ENCODE measurements around the gene NDUFS3.

Gene NDUFS3

GRCh38 chr11:47599902-47600301, 21.0 kb downstream of the NDUFS3 start:
- DNase-seq (ENCODE audit: insufficient read length, low spot score) = no peak
- TF ChIP-seq TAF1 (IDR thresholded peaks at IDR 0.05; ENCODE audit: low read depth, low read length) (no peak), SPI1 (IDR thresholded peaks at IDR 0.05; ENCODE audit: low read depth, low read length) (no peak), POU2F2 (IDR thresholded peaks at IDR 0.05; ENCODE audit: low read depth, low read length) (no peak), POLR2AphosphoS5 (IDR thresholded peaks at IDR 0.05; ENCODE audit: low read depth, low read length) (no peak), PAX5 (IDR thresholded peaks at IDR 0.05; ENCODE audit: insufficient read depth, low read length, severe bottlenecking) (no peak), POLR2A (IDR thresholded peaks at IDR 0.05; ENCODE audit: low read depth, low read length) (no peak)
- no peak for FAIRE-seq

GRCh38 chr11:47603295-47603694, 24.4 kb downstream of the NDUFS3 start:
- no peak for DNase-seq (ENCODE audit: insufficient read length, low spot score)
- no peak for FAIRE-seq
- no peak for TF ChIP-seq PAX5 (IDR thresholded peaks at IDR 0.05; ENCODE audit: insufficient read depth, low read length, severe bottlenecking)

GRCh38 chr11:47605921-47606320, 27.0 kb downstream of the NDUFS3 start:
- DNase-seq (ENCODE audit: insufficient read length, low spot score) (no peak), FAIRE-seq (no peak)
- TF ChIP-seq POLR2A (IDR thresholded peaks at IDR 0.05; ENCODE audit: low read depth, low read length) = no peak
- no peak for TF ChIP-seq PAX5 (IDR thresholded peaks at IDR 0.05; ENCODE audit: insufficient read depth, low read length, severe bottlenecking)
- TF ChIP-seq SPI1 (IDR thresholded peaks at IDR 0.05; ENCODE audit: low read depth, low read length) = no peak
- no peak for TF ChIP-seq TAF1 (IDR thresholded peaks at IDR 0.05; ENCODE audit: low read depth, low read length)
- no peak for TF ChIP-seq POLR2AphosphoS5 (IDR thresholded peaks at IDR 0.05; ENCODE audit: low read depth, low read length)
- no peak for TF ChIP-seq POU2F2 (IDR thresholded peaks at IDR 0.05; ENCODE audit: low read depth, low read length)

- TF ChIP-seq POU2F2 (IDR thresholded peaks at IDR 0.05; ENCODE audit: low read depth, low read length) (no peak), SPI1 (IDR thresholded peaks at IDR 0.05; ENCODE audit: low read depth, low read length) (no peak), POLR2A (IDR thresholded peaks at IDR 0.05; ENCODE audit: low read depth, low read length) (no peak), TAF1 (IDR thresholded peaks at IDR 0.05; ENCODE audit: low read depth, low read length) (no peak), PAX5 (IDR thresholded peaks at IDR 0.05; ENCODE audit: insufficient read depth, low read length, severe bottlenecking) (no peak)
- DNase-seq (ENCODE audit: insufficient read length, low spot score) = no peak
- no peak for FAIRE-seq
Observed at GRCh38 chr11:47606731-47607130, 27.9 kb downstream of the NDUFS3 start.

- TF ChIP-seq SPI1 (IDR thresholded peaks at IDR 0.05; ENCODE audit: low read depth, low read length) (no peak), PAX5 (IDR thresholded peaks at IDR 0.05; ENCODE audit: insufficient read depth, low read length, severe bottlenecking) (no peak), POLR2A (IDR thresholded peaks at IDR 0.05; ENCODE audit: low read depth, low read length) (no peak), TAF1 (IDR thresholded peaks at IDR 0.05; ENCODE audit: low read depth, low read length) (no peak), POU2F2 (IDR thresholded peaks at IDR 0.05; ENCODE audit: low read depth, low read length) (no peak), POLR2AphosphoS5 (IDR thresholded peaks at IDR 0.05; ENCODE audit: low read depth, low read length) (no peak)
- FAIRE-seq (no peak), DNase-seq (ENCODE audit: insufficient read length, low spot score) (no peak)
Observed at GRCh38 chr11:47607380-47607779, 28.5 kb downstream of the NDUFS3 start.

GRCh38 chr11:47609675-47610074, 30.8 kb downstream of the NDUFS3 start:
- no peak for FAIRE-seq
- DNase-seq (ENCODE audit: insufficient read length, low spot score) = no peak
- TF ChIP-seq TAF1 (IDR thresholded peaks at IDR 0.05; ENCODE audit: low read depth, low read length) (no peak), SPI1 (IDR thresholded peaks at IDR 0.05; ENCODE audit: low read depth, low read length) (no peak), POLR2AphosphoS5 (IDR thresholded peaks at IDR 0.05; ENCODE audit: low read depth, low read length) (no peak), POU2F2 (IDR thresholded peaks at IDR 0.05; ENCODE audit: low read depth, low read length) (no peak), PAX5 (IDR thresholded peaks at IDR 0.05; ENCODE audit: insufficient read depth, low read length, severe bottlenecking) (no peak)

- FAIRE-seq = peak; percentile 87
- no peak for DNase-seq (ENCODE audit: insufficient read length, low spot score)
- TF ChIP-seq PAX5 (IDR thresholded peaks at IDR 0.05; ENCODE audit: insufficient read depth, low read length, severe bottlenecking) (no peak), POU2F2 (IDR thresholded peaks at IDR 0.05; ENCODE audit: low read depth, low read length) (no peak), SPI1 (IDR thresholded peaks at IDR 0.05; ENCODE audit: low read depth, low read length) (peak; percentile 96)
Observed at GRCh38 chr11:47611348-47611794, 32.5 kb downstream of the NDUFS3 start.

GRCh38 chr11:47615249-47615648, 36.4 kb downstream of the NDUFS3 start:
- FAIRE-seq (no peak), DNase-seq (ENCODE audit: insufficient read length, low spot score) (no peak)
- TF ChIP-seq SPI1 (IDR thresholded peaks at IDR 0.05; ENCODE audit: low read depth, low read length) (no peak), POLR2AphosphoS5 (IDR thresholded peaks at IDR 0.05; ENCODE audit: low read depth, low read length) (no peak), TAF1 (IDR thresholded peaks at IDR 0.05; ENCODE audit: low read depth, low read length) (no peak), PAX5 (IDR thresholded peaks at IDR 0.05; ENCODE audit: insufficient read depth, low read length, severe bottlenecking) (no peak), POLR2A (IDR thresholded peaks at IDR 0.05; ENCODE audit: low read depth, low read length) (no peak), POU2F2 (IDR thresholded peaks at IDR 0.05; ENCODE audit: low read depth, low read length) (no peak)

- FAIRE-seq = no peak
- TF ChIP-seq POLR2AphosphoS5 (IDR thresholded peaks at IDR 0.05; ENCODE audit: low read depth, low read length) = no peak
- TF ChIP-seq SPI1 (IDR thresholded peaks at IDR 0.05; ENCODE audit: low read depth, low read length) = no peak
- no peak for TF ChIP-seq POU2F2 (IDR thresholded peaks at IDR 0.05; ENCODE audit: low read depth, low read length)
- no peak for TF ChIP-seq TAF1 (IDR thresholded peaks at IDR 0.05; ENCODE audit: low read depth, low read length)
- TF ChIP-seq POLR2A (IDR thresholded peaks at IDR 0.05; ENCODE audit: low read depth, low read length) = no peak
- TF ChIP-seq PAX5 (IDR thresholded peaks at IDR 0.05; ENCODE audit: insufficient read depth, low read length, severe bottlenecking) = no peak
- no peak for DNase-seq (ENCODE audit: insufficient read length, low spot score)
Observed at GRCh38 chr11:47616726-47617416, 38.0 kb downstream of the NDUFS3 start.

- TF ChIP-seq POLR2AphosphoS5 (IDR thresholded peaks at IDR 0.05; ENCODE audit: low read depth, low read length) (no peak), PAX5 (IDR thresholded peaks at IDR 0.05; ENCODE audit: insufficient read depth, low read length, severe bottlenecking) (no peak), POLR2A (IDR thresholded peaks at IDR 0.05; ENCODE audit: low read depth, low read length) (no peak), SPI1 (IDR thresholded peaks at IDR 0.05; ENCODE audit: low read depth, low read length) (no peak), TAF1 (IDR thresholded peaks at IDR 0.05; ENCODE audit: low read depth, low read length) (no peak), POU2F2 (IDR thresholded peaks at IDR 0.05; ENCODE audit: low read depth, low read length) (no peak)
- DNase-seq (ENCODE audit: insufficient read length, low spot score) (no peak), FAIRE-seq (no peak)
Observed at GRCh38 chr11:47617417-47617809, 38.5 kb downstream of the NDUFS3 start.
